IMR-90 (cell line): Measurements from ENCODE around the gene CENPP. TPM values are rescaled to one million over a fixed set of nuclear protein-coding genes. Genes with fewer than 3 reads are reported as not detected.

ENCODE experiments used
- ATAC-seq: fragments of 200-7000 bp; cut with Tn5 transposase; 2 replicates; pipeline ENCODE4 v1.9.1; 2020; ENCODE audit warnings: low read depth, mild to moderate bottlenecking, moderate library complexity
- BruUV-seq: library from RNA; stranded (reverse); fragments of 400-500 nt; replicated peaks from 2 replicates; lab custom pipeline; 2021; lab: Mats Ljungman, UMichigan
- CTCF ChIA-PET: fragments of 300-600 bp; formaldehyde crosslinking; extraction: SDS; loops from one replicate; lab custom pipeline; 2021; ENCODE audit warnings: antibody characterized with exemption; lab: Yijun Ruan, JAX
- POLR2A ChIA-PET: fragments of 300-600 bp; sonication (Branson Sonifier 250); formaldehyde crosslinking; loops from one replicate; lab custom pipeline; 2022; ENCODE audit warnings: antibody characterized with exemption; ENCODE audit not compliant: unreplicated experiment; lab: Charles Lee
- DNase-seq: peaks from one replicate; pipeline ENCODE4 v3.0.0; 2013
- H2AFZ ChIP-seq: replicated peaks from 2 replicates; pipeline ENCODE3; 2013; ENCODE audit warnings: low read length, mild to moderate bottlenecking; ENCODE audit not compliant: poor library complexity
- H2AK5ac ChIP-seq: 2 replicates; pipeline ENCODE4 v1.6.1; 2013; ENCODE audit warnings: low read depth, low read length, inconsistent platforms
- H2AK9ac ChIP-seq: replicated peaks from 2 replicates; pipeline ENCODE3; 2013; ENCODE audit warnings: mild to moderate bottlenecking, low read depth, low read length, moderate library complexity; ENCODE audit not compliant: poor library complexity
- H2BK120ac ChIP-seq: 2 replicates; pipeline ENCODE4 v1.6.1; 2013; ENCODE audit warnings: low read depth, low read length, inconsistent platforms
- H2BK15ac ChIP-seq: 3 replicates; pipeline ENCODE4 v1.6.1; 2013; ENCODE audit warnings: low read depth, low read length, inconsistent platforms
- H2BK20ac ChIP-seq: 2 replicates; pipeline ENCODE4 v1.6.1; 2013; ENCODE audit warnings: low read depth, mild to moderate bottlenecking, inconsistent platforms, low read length, moderate library complexity
- H2BK5ac ChIP-seq: 2 replicates; pipeline ENCODE4 v1.6.1; 2013; ENCODE audit warnings: mild to moderate bottlenecking, low read depth, low read length, inconsistent platforms; ENCODE audit not compliant: poor library complexity, severe bottlenecking
- H3K14ac ChIP-seq: replicated peaks from 2 replicates; pipeline ENCODE4 v1.6.1; 2013; ENCODE audit warnings: low read depth, low read length, inconsistent platforms
- H3K18ac ChIP-seq: 2 replicates; pipeline ENCODE4 v1.6.1; 2013; ENCODE audit warnings: low read depth, low read length, control low read depth
- H3K23ac ChIP-seq: 2 replicates; pipeline ENCODE4 v1.6.1; 2013; ENCODE audit warnings: low read depth, low read length, inconsistent platforms
- H3K27ac ChIP-seq: 2 replicates; pipeline ENCODE4 v1.5.1; 2013; ENCODE audit warnings: mild to moderate bottlenecking, control low read depth, low read length; ENCODE audit not compliant: insufficient read depth
- H3K27me3 ChIP-seq: 2 replicates; pipeline ENCODE4 v1.6.1; 2013; ENCODE audit warnings: low read length; ENCODE audit not compliant: control insufficient read depth, insufficient read depth
- H3K36me3 ChIP-seq: 2 replicates; pipeline ENCODE4 v1.6.1; 2013; ENCODE audit warnings: low read length, mixed read lengths; ENCODE audit not compliant: control insufficient read depth, insufficient read depth
- H3K4ac ChIP-seq: 2 replicates; pipeline ENCODE4 v1.6.1; 2013; ENCODE audit warnings: low read depth, low read length, inconsistent platforms
- H3K4me1 ChIP-seq: 2 replicates; pipeline ENCODE4 v1.6.1; 2013; ENCODE audit warnings: low read length, mixed read lengths; ENCODE audit not compliant: control insufficient read depth, insufficient read depth
- H3K4me2 ChIP-seq: 2 replicates; pipeline ENCODE4 v1.6.1; 2013; ENCODE audit warnings: low read depth, mild to moderate bottlenecking, control low read depth, low read length, moderate library complexity
- H3K4me3 ChIP-seq: 2 replicates; pipeline ENCODE4 v1.5.1; 2013; ENCODE audit warnings: low read depth, mild to moderate bottlenecking, control low read depth, low read length, moderate library complexity; ENCODE audit not compliant: insufficient read depth
- H3K56ac ChIP-seq: 2 replicates; pipeline ENCODE4 v1.6.1; 2013; ENCODE audit warnings: low read length, inconsistent platforms; ENCODE audit not compliant: insufficient read depth; ENCODE audit errors: extremely low read depth
- H3K79me1 ChIP-seq, 2 experiments: 2 replicates each; pipeline ENCODE4 v1.6.1; 2013; ENCODE audit warnings: low read length in 2 of 2, inconsistent platforms in 1 of 2, low read depth in 1 of 2
- H3K9ac ChIP-seq: 2 replicates; pipeline ENCODE4 v1.6.1; 2013; ENCODE audit warnings: low read depth, low read length, control low read depth
- H3K9me1 ChIP-seq: 2 replicates; pipeline ENCODE4 v1.6.1; 2013; ENCODE audit warnings: low read length, inconsistent platforms; ENCODE audit not compliant: insufficient read depth
- H3K9me3 ChIP-seq: 2 replicates; pipeline ENCODE4 v1.6.1; 2013; ENCODE audit warnings: low read length; ENCODE audit not compliant: control insufficient read depth, insufficient read depth
- H4K20me1 ChIP-seq: 2 replicates; pipeline ENCODE4 v1.6.1; 2013; ENCODE audit warnings: low read length, inconsistent platforms; ENCODE audit not compliant: insufficient read depth
- H4K5ac ChIP-seq: 2 replicates; pipeline ENCODE4 v1.6.1; 2013; ENCODE audit warnings: mild to moderate bottlenecking, low read depth, low read length, control low read depth
- H4K8ac ChIP-seq, 2 experiments: 2 replicates each; pipeline ENCODE4 v1.6.1; 2013; ENCODE audit warnings: low read depth in 2 of 2, low read length in 2 of 2, control low read depth in 1 of 2, inconsistent platforms in 1 of 2
- H4K91ac ChIP-seq: 2 replicates; pipeline ENCODE4 v1.6.1; 2013; ENCODE audit warnings: low read depth, low read length, inconsistent platforms; ENCODE audit not compliant: insufficient read depth
- BHLHE40 ChIP-seq: fragments of 150-350 bp; IDR thresholded peaks from 2 replicates; pipeline ENCODE4 v1.6.1; 2016; ENCODE audit warnings: mild to moderate bottlenecking, low read depth, low read length
- FOS ChIP-seq: fragments of 150-350 bp; IDR thresholded peaks from 2 replicates; pipeline ENCODE4 v1.6.1; 2016; ENCODE audit warnings: low read depth, low read length
- MAFK ChIP-seq: IDR thresholded peaks from 2 replicates; pipeline ENCODE4 v1.6.1; 2012; ENCODE audit warnings: low read depth, low read length, improper control_type of control experiment
- RAD21 ChIP-seq: IDR thresholded peaks from 2 replicates; pipeline ENCODE4 v1.6.1; 2012; ENCODE audit warnings: low read length, improper control_type of control experiment
- WGBS, 2 experiments: methylation state at CpG; one replicate each; pipeline versions ENCODE4 v1.1.5 to v1.1.7; 2013; ENCODE audit warnings: missing lambda C conversion rate in 2 of 2; ENCODE audit not compliant: insufficient read length in 1 of 2; ENCODE audit errors: extremely low coverage in 2 of 2; 5-methylcytosine and 5-hydroxymethylcytosine counted together
- dilution Hi-C: fragments of 300-500 bp; cut with HindIII; formaldehyde crosslinking; loops from one replicate; pipeline ENCODE4 v1.14.3; 2018; ENCODE audit warnings: low sequenced_read_pairs; ENCODE audit not compliant: unreplicated experiment
- in situ Hi-C: fragments of 300-500 bp; cut with MboI; formaldehyde crosslinking; loops from 3 replicates; pipeline ENCODE4 v1.14.3; 2019; ENCODE audit warnings: low sequenced_read_pairs, inconsistent platforms, mixed read lengths
- intact Hi-C: fragments of 100-400 bp; cut with micrococcal nuclease; formaldehyde crosslinking; loops from 2 replicates; pipeline ENCODE4 v1.10.0; 2022
- polyA plus RNA-seq, 3 experiments: library from polyadenylated mRNA; depleted of rRNA; stranded (reverse); fragments of >200 nt; gene quantifications; 2 replicates each; pipeline ENCODE4 v1.2.3, GENCODE V29; 2012; ENCODE audit warnings: low replicate concordance in 1 of 3
- total RNA-seq: library from RNA; depleted of rRNA; stranded (reverse); fragments of >200 nt; gene quantifications from 2 replicates; pipeline ENCODE4 v1.2.3, GENCODE V29; 2012
- TF ChIP-seq, protein P1 (sequence below): conservative IDR thresholded peaks from 2 replicates; pipeline ENCODE4 v1.5.1; 2012; ENCODE audit warnings: mild to moderate bottlenecking, low read depth, low read length, improper control_type of control experiment
- TF ChIP-seq, protein P2 (sequence below): fragments of 150-350 bp; IDR thresholded peaks from 2 replicates; pipeline ENCODE4 v1.6.1; 2017; ENCODE audit warnings: mild to moderate bottlenecking, antibody characterized with exemption, low read length, low read depth

Gene CENPP
- total and polyA plus RNA-seq, 2 of the 4 experiments (the other 2 are of a cell fraction): 1.4 to 2.0 TPM

DNA sequence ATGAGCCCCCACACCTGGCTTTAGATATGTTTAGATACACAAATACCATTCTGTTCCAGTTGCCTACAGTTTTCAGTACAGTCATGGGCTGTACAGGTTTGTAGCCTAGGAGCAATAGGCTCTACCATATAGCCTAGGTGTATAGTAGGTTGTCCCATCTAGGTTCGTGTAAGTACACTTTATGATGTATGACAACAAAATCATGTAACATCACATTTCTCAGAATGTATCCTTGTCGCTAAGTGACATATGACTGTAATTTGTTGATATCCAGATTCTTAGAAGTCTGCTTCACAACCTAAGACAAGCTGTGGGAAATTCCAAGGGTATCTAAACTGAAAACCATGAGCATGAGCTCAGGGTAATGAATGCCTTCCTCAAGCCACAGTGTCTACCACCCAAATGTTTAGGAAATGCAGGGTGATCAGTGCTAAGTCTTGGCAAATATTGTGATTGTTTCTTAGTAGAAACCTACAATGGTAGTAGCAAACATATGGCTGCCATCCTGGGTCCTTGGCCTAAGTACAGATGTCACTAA is 201.6 kb downstream of the CENPP start:
- Histone ChIP-seq H3K4me1 (no peaks in the 10 kb centered on the region), H3K4me2 (no peak overlapping the region), H3K4me3 (no peak overlapping the region), H2BK120ac (no peak overlapping the region), H2BK15ac (no peak overlapping the region), H3K27ac (no peak overlapping the region), H4K20me1 (no peaks in the 10 kb centered on the region), H3K4ac (no peak overlapping the region), H2AK5ac (no peak overlapping the region), H3K9me3 (no peaks in the 10 kb centered on the region), H2AFZ (no peak overlapping the region), H3K14ac (no peak overlapping the region), H3K27me3 (no peaks in the 10 kb centered on the region), H3K79me1 (no peaks in the 10 kb centered on the region), H4K91ac (no peak overlapping the region), H3K56ac (no peak overlapping the region), H3K36me3 (no peaks in the 10 kb centered on the region), H2BK5ac (no peak overlapping the region), H3K9me1 (no peaks in the 10 kb centered on the region; the same call in 1 of the 2 replicates), H4K8ac (no peak overlapping the region), H4K5ac (no peak overlapping the region), H3K23ac (no peak overlapping the region), H2AK9ac (no peak overlapping the region), H2BK20ac (no peak overlapping the region), H3K9ac (no peak overlapping the region), H3K18ac (no peak overlapping the region)
- dilution Hi-C loops (no loop called here), in situ Hi-C loops (no loop called here), intact Hi-C loops (no loop called here)
- POLR2A ChIA-PET: no interaction called here
- BruUV-seq: no TSS peak
- CTCF ChIA-PET: interaction anchor here (1.2 kb wide), 1 partner anchor 10 kb away, joined by 3 read pairs; no protein-coding TSS in a partner anchor
- ATAC-seq (no peak), DNase-seq (no peak)
- no CpG with 5 or more reads among the region's 2 CpGs for WGBS, 2 experiments
- no peak for TF ChIP-seq FOS
- no peak for TF ChIP-seq RAD21
- no peak for TF ChIP-seq MAFK
- TF ChIP-seq, protein P1, sequence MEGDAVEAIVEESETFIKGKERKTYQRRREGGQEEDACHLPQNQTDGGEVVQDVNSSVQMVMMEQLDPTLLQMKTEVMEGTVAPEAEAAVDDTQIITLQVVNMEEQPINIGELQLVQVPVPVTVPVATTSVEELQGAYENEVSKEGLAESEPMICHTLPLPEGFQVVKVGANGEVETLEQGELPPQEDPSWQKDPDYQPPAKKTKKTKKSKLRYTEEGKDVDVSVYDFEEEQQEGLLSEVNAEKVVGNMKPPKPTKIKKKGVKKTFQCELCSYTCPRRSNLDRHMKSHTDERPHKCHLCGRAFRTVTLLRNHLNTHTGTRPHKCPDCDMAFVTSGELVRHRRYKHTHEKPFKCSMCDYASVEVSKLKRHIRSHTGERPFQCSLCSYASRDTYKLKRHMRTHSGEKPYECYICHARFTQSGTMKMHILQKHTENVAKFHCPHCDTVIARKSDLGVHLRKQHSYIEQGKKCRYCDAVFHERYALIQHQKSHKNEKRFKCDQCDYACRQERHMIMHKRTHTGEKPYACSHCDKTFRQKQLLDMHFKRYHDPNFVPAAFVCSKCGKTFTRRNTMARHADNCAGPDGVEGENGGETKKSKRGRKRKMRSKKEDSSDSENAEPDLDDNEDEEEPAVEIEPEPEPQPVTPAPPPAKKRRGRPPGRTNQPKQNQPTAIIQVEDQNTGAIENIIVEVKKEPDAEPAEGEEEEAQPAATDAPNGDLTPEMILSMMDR: no peak
- TF ChIP-seq, protein P2, sequence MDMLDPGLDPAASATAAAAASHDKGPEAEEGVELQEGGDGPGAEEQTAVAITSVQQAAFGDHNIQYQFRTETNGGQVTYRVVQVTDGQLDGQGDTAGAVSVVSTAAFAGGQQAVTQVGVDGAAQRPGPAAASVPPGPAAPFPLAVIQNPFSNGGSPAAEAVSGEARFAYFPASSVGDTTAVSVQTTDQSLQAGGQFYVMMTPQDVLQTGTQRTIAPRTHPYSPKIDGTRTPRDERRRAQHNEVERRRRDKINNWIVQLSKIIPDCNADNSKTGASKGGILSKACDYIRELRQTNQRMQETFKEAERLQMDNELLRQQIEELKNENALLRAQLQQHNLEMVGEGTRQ: no peak
- no peak for TF ChIP-seq BHLHE40
